A673 (cell line): Measurements from ENCODE around the gene TPM2. TPM values are rescaled to one million over a fixed set of nuclear protein-coding genes. Genes with fewer than 3 reads are reported as not detected.

Source experiments
- BruUV-seq: library from RNA; stranded (reverse); fragments of 400-500 nt; replicated peaks from 2 replicates; lab custom pipeline; 2021; lab: Mats Ljungman, UMichigan
- CTCF ChIA-PET: fragments of 300-600 bp; sonication (Branson Sonifier 250); formaldehyde crosslinking; loops from one replicate; lab custom pipeline; 2022; ENCODE audit warnings: antibody characterized with exemption; lab: Charles Lee
- POLR2A ChIA-PET: fragments of 300-600 bp; sonication (Branson Sonifier 250); formaldehyde crosslinking; loops from one replicate; lab custom pipeline; 2022; ENCODE audit warnings: antibody characterized with exemption; ENCODE audit not compliant: low non-redundant PET; lab: Charles Lee
- DNase-seq: peaks from one replicate; pipeline ENCODE4 v3.0.0-alpha.2; 2015; ENCODE audit warnings: low spot score
- H3K27ac ChIP-seq: fragments of 200-600 bp; sonication (generic); 2 replicates; pipeline ENCODE4 v1.5.1; 2016; ENCODE audit warnings: mixed run types, low read depth, mild to moderate bottlenecking, mixed read lengths, antibody characterized with exemption, low read length; ENCODE audit not compliant: poor library complexity, severe bottlenecking
- H3K27me3 ChIP-seq: fragments of 200-600 bp; sonication (generic); replicated peaks from 2 replicates; pipeline ENCODE4 v1.6.1; 2017; ENCODE audit warnings: mixed run types, low read depth, mild to moderate bottlenecking, mixed read lengths, antibody characterized with exemption, low read length; ENCODE audit not compliant: insufficient read depth, poor library complexity
- H3K36me3 ChIP-seq: fragments of 200-600 bp; sonication (generic); 2 replicates; pipeline ENCODE4 v1.6.1; 2016; ENCODE audit warnings: mixed run types, mild to moderate bottlenecking, mixed read lengths, antibody characterized with exemption, low read length; ENCODE audit not compliant: insufficient read depth, poor library complexity, severe bottlenecking
- H3K4me1 ChIP-seq: fragments of 200-600 bp; sonication (generic); 2 replicates; pipeline ENCODE4 v1.6.1; 2017; ENCODE audit warnings: mixed run types, mild to moderate bottlenecking, mixed read lengths, antibody characterized with exemption, low read length; ENCODE audit not compliant: insufficient read depth, poor library complexity, severe bottlenecking
- H3K4me3 ChIP-seq: fragments of 200-600 bp; sonication (generic); 2 replicates; pipeline ENCODE4 v1.5.1; 2016; ENCODE audit warnings: low read depth, mixed run types, mild to moderate bottlenecking, mixed read lengths, low read length; ENCODE audit not compliant: poor library complexity, severe bottlenecking
- H3K9me3 ChIP-seq: fragments of 200-600 bp; sonication (generic); 2 replicates; pipeline ENCODE4 v1.6.1; 2016; ENCODE audit warnings: mixed run types, low read depth, mild to moderate bottlenecking, mixed read lengths, antibody characterized with exemption, low read length; ENCODE audit not compliant: poor library complexity, severe bottlenecking
- EZH2 ChIP-seq: fragments of 200-600 bp; sonication (generic); IDR thresholded peaks from 2 replicates; pipeline ENCODE4 v1.6.1; 2017; ENCODE audit warnings: borderline replicate concordance, low read depth, mild to moderate bottlenecking, mixed read lengths, antibody characterized with exemption, low read length; ENCODE audit not compliant: poor library complexity, severe bottlenecking
- intact Hi-C: fragments of 100-400 bp; cut with micrococcal nuclease; formaldehyde crosslinking; loops from one replicate; pipeline ENCODE4 v1.10.0; 2022; ENCODE audit not compliant: unreplicated experiment
- total RNA-seq: library from RNA; stranded (reverse); gene quantifications from 2 replicates; pipeline ENCODE4 v1.2.3, GENCODE V29; 2021
- TF ChIP-seq, protein P1 (sequence below): fragments of 300-800, 200-600 bp; sonication (generic); conservative IDR thresholded peaks from 2 replicates; pipeline ENCODE4 v1.5.1; 2017; ENCODE audit warnings: low read depth, mild to moderate bottlenecking, antibody characterized with exemption, low read length, moderate library complexity, mixed read lengths

The TPM2 gene
- total RNA-seq, 1 experiment from 2014 or later: 44.3 TPM

DNA sequence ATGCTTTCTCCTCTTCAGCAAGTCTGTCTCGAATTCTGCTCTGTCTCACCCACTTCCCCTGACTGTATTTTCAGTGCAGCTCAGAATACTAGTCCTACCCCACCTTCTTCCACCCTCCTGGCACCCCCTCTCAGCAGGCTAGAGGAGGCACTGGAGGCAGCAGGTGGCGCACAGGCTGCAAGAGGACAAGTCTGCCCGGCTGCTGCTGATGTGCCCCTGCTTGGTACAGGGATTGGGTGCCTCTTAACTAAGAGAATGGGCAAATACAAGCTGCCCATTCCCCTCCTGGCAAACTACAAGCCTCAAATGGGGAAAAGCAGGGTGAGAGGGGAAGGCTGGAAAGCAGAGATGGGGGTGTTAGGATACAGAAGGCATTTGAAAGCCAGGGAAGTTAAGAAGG, 37.2 kb upstream of the TPM2 start:
- H3K27ac ChIP-seq: peak overlapping the region; percentile 8
- intact Hi-C loops: no loop called here
- no peaks in the 10 kb centered on the region for H3K9me3 ChIP-seq
- peaks cover 27% of the 10 kb centered on the region for H3K36me3 ChIP-seq
- no peak for TF ChIP-seq EZH2
- TF ChIP-seq, protein P1, sequence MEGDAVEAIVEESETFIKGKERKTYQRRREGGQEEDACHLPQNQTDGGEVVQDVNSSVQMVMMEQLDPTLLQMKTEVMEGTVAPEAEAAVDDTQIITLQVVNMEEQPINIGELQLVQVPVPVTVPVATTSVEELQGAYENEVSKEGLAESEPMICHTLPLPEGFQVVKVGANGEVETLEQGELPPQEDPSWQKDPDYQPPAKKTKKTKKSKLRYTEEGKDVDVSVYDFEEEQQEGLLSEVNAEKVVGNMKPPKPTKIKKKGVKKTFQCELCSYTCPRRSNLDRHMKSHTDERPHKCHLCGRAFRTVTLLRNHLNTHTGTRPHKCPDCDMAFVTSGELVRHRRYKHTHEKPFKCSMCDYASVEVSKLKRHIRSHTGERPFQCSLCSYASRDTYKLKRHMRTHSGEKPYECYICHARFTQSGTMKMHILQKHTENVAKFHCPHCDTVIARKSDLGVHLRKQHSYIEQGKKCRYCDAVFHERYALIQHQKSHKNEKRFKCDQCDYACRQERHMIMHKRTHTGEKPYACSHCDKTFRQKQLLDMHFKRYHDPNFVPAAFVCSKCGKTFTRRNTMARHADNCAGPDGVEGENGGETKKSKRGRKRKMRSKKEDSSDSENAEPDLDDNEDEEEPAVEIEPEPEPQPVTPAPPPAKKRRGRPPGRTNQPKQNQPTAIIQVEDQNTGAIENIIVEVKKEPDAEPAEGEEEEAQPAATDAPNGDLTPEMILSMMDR: no peak
- no peak for DNase-seq
- CTCF ChIA-PET: interaction anchor here (0.5 kb wide), 2 partner anchors 831 to 866 kb away, joined by 3 to 7 read pairs; no protein-coding TSS in a partner anchor
- no TSS peak for BruUV-seq
- POLR2A ChIA-PET: no interaction called here
- H3K4me3 ChIP-seq: no peak overlapping the region
- H3K4me1 ChIP-seq: peaks cover 21% of the 10 kb centered on the region
- H3K27me3 ChIP-seq: no peaks in the 10 kb centered on the region

DNA sequence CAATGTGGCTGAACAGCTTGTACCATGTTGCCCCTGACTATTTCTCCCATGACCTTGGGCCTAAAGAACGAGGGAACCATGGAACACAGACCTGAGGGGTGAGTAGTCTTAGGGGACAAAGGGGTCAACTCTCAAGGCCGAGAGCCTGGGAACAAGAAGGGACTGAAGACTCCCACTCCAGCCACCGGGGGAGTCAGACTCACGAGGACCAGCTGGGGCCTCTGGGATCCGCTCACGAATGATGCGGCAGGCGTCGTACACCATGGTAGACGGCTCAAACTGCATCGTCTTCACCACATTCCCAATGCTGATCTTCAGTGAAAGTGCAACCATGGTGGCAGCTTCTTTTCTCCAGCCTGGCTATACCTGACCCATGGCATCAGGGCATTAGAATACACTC, 35.6 kb upstream of the TPM2 start:
- Histone ChIP-seq H3K4me1 (peaks cover 13% of the 10 kb centered on the region), H3K36me3 (peaks cover 43% of the 10 kb centered on the region), H3K9me3 (no peaks in the 10 kb centered on the region), H3K27ac (no peak overlapping the region), H3K27me3 (no peaks in the 10 kb centered on the region), H3K4me3 (no peak overlapping the region)
- intact Hi-C loops: no loop called here
- CTCF ChIA-PET: interaction anchor here (1.3 kb wide), 1 partner anchor 29 kb away, joined by 3 read pairs; no protein-coding TSS in a partner anchor
- no TSS peak for BruUV-seq
- POLR2A ChIA-PET: no interaction called here
- TF ChIP-seq EZH2: no peak
- TF ChIP-seq, protein P1: no peak
- no peak for DNase-seq

DNA sequence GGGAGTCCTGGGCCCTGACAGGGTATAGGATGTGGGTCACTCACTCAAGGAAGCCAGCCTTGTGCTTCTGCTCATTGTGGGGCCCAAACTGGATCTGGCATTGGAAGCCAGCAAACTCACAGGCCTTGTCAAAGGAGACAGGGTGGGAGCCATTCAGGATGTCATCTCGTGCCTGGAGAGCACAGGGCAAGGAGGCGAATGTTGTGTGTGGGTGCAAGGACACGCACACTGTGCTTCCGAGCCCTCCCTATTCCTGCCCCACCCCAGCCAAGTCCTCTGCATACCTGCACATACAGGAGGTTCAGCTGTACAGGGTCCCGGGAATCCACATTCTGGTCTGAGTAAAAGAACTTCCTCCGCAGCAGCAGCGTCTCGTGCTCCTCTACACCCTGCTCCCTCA, 34.2 kb upstream of the TPM2 start:
- BruUV-seq: no TSS peak
- no peaks in the 10 kb centered on the region for H3K9me3 ChIP-seq
- H3K4me1 ChIP-seq: peaks cover 7% of the 10 kb centered on the region
- no peaks in the 10 kb centered on the region for H3K27me3 ChIP-seq
- intact Hi-C loops: no loop called here
- DNase-seq: no peak
- H3K4me3 ChIP-seq: no peak overlapping the region
- POLR2A ChIA-PET: no interaction called here
- no peak overlapping the region for H3K27ac ChIP-seq
- CTCF ChIA-PET: no interaction called here
- peaks cover 58% of the 10 kb centered on the region for H3K36me3 ChIP-seq
- TF ChIP-seq, protein P1: no peak
- no peak for TF ChIP-seq EZH2
